HepG2 (cell line): ENCODE data around the gene RAB28. TPM values are rescaled to one million over a fixed set of nuclear protein-coding genes. Genes with fewer than 3 reads are reported as not detected.
"Not testable (repeated sequence)": the region's sequence is repeated elsewhere in the genome, so short reads cannot be mapped to it uniquely, and the experiment has no call there.

ENCODE experiments used
- ATAC-seq: fragments of 200-7000 bp; cut with Tn5 transposase; 3 replicates; pipeline ENCODE4 v1.9.1; 2020; ENCODE audit warnings: mild to moderate bottlenecking, moderate library complexity
- BruUV-seq: library from RNA; stranded (reverse); fragments of 400-500 nt; replicated peaks from 2 replicates; lab custom pipeline; 2021; lab: Mats Ljungman, UMichigan
- CTCF ChIA-PET: fragments of 300-600 bp; formaldehyde crosslinking; extraction: SDS; loops from one replicate; lab custom pipeline; 2021; ENCODE audit warnings: low total read pairs, inconsistent platforms, low intra/inter-chr PET ratio; lab: Yijun Ruan, JAX
- POLR2A ChIA-PET: fragments of 350-600 bp; sonication (Branson Sonifier 250); formaldehyde crosslinking; loops from one replicate; lab custom pipeline; 2020; ENCODE audit warnings: antibody characterized with exemption, inconsistent platforms; lab: Yijun Ruan, JAX
- DNase-seq: peaks from one replicate; pipeline ENCODE4 v3.0.0-alpha.2; 2015; ENCODE audit warnings: low spot score
- FAIRE-seq: peaks from 3 replicates; lab custom pipeline; 2011; peaks lifted over from hg19 to GRCh38; lab: Jason Lieb, UNC
- H2AFZ ChIP-seq: one replicate; pipeline ENCODE4 v1.6.1; 2011; ENCODE audit warnings: low read length, inconsistent platforms
- H3K27ac ChIP-seq: fragments of 300-600 bp; 3 replicates; pipeline ENCODE4 v1.8.0; 2011; ENCODE audit warnings: mixed run types, mild to moderate bottlenecking, mixed read lengths, low read length, inconsistent platforms; ENCODE audit not compliant: insufficient read depth; ENCODE audit errors: extremely low read length
- H3K27me3 ChIP-seq, 2 experiments: fragments of 200-600 bp in 1 of 2; 2 replicates in 1 of 2; 3 replicates in 1 of 2; pipeline versions ENCODE4 v1.6.0 to v1.8.0; 2011; ENCODE audit warnings: low read length in 2 of 2, mild to moderate bottlenecking in 2 of 2, moderate library complexity in 2 of 2, inconsistent platforms in 1 of 2; ENCODE audit not compliant: insufficient read depth in 2 of 2, control insufficient read depth in 1 of 2
- H3K36me3 ChIP-seq, 2 experiments: fragments of 200-600 bp in 1 of 2; replicated peaks in 1 of 2; 2 replicates in 1 of 2; 3 replicates in 1 of 2; pipeline versions ENCODE4 v1.5.1 to v1.8.0; 2011; ENCODE audit warnings: low read length in 2 of 2, inconsistent platforms in 1 of 2; ENCODE audit not compliant: insufficient read depth in 2 of 2, control insufficient read depth in 1 of 2
- H3K4me1 ChIP-seq: 2 replicates; pipeline ENCODE4 v1.5.1; 2012; ENCODE audit warnings: low read length, inconsistent platforms; ENCODE audit not compliant: insufficient read depth
- H3K4me2 ChIP-seq: 2 replicates; pipeline ENCODE4 v1.6.0; 2011; ENCODE audit warnings: low read depth, low read length, inconsistent platforms
- H3K4me3 ChIP-seq, 3 experiments: fragments of 200-600 bp in 1 of 3; sonication (generic), shearing (Covaris generic) in 1 of 3; replicated peaks in 1 of 3; 2 replicates each; pipeline ENCODE4 v1.5.1; 2011 to 2016; ENCODE audit warnings: low read length in 3 of 3, inconsistent platforms in 2 of 3, low read depth in 2 of 3, mild to moderate bottlenecking in 2 of 3, control low read depth in 1 of 3, mixed read lengths in 1 of 3; ENCODE audit not compliant: insufficient read depth in 1 of 3
- H3K79me2 ChIP-seq: one replicate; pipeline ENCODE4 v1.6.1; 2011; ENCODE audit warnings: low read length, inconsistent platforms; ENCODE audit not compliant: insufficient read depth
- H3K9ac ChIP-seq: 2 replicates; pipeline ENCODE4 v1.6.0; 2011; ENCODE audit warnings: mild to moderate bottlenecking, low read depth, low read length, inconsistent platforms; ENCODE audit not compliant: insufficient read depth
- H3K9me3 ChIP-seq: 2 replicates; pipeline ENCODE4 v1.5.1; 2012; ENCODE audit warnings: mild to moderate bottlenecking, low read length
- H4K20me1 ChIP-seq: 2 replicates; pipeline ENCODE4 v1.6.0; 2011; ENCODE audit warnings: inconsistent platforms, mild to moderate bottlenecking, low read length, moderate library complexity; ENCODE audit not compliant: insufficient read depth
- MAFF ChIP-seq: IDR thresholded peaks from 2 replicates; pipeline ENCODE4 v1.6.1; 2011; ENCODE audit warnings: low read depth, low read length, improper control_type of control experiment
- MAFK ChIP-seq, 2 experiments: IDR thresholded peaks in 1 of 2; conservative IDR thresholded peaks in 1 of 2; 2 replicates each; pipeline ENCODE4 v1.6.1; 2011; ENCODE audit warnings: improper control_type of control experiment in 2 of 2, low read length in 2 of 2
- RCOR2 ChIP-seq: IDR thresholded peaks from 2 replicates; pipeline ENCODE4 v1.6.1; 2016; ENCODE audit warnings: missing biosample characterization, missing genetic modification reagents
- REL ChIP-seq: sonication (generic); formaldehyde crosslinking; conservative IDR thresholded peaks from 2 replicates; pipeline ENCODE4 v1.8.0; 2022; ENCODE audit warnings: mild to moderate bottlenecking, missing genetic modification reagents, moderate library complexity
- TAF1 ChIP-seq: sonication (generic); formaldehyde crosslinking; IDR thresholded peaks from 2 replicates; pipeline ENCODE4 v1.4.0; 2020; ENCODE audit warnings: missing genetic modification reagents
- ZNF230 ChIP-seq: sonication (generic); formaldehyde crosslinking; IDR thresholded peaks from 2 replicates; pipeline ENCODE4 v1.4.0; 2020; ENCODE audit warnings: mild to moderate bottlenecking, missing genetic modification reagents
- ZNF549 ChIP-seq: sonication (generic); formaldehyde crosslinking; IDR thresholded peaks from 2 replicates; pipeline ENCODE4 v1.5.0; 2020; ENCODE audit warnings: missing genetic modification reagents
- WGBS: methylation state at CpG from one replicate; pipeline ENCODE4 v1.1.6; 2017; ENCODE audit warnings: low lambda C conversion rate; 5-methylcytosine and 5-hydroxymethylcytosine counted together
- in situ Hi-C: cut with HindIII; loops from 2 replicates; pipeline ENCODE4 v1.10.0; 2017; ENCODE audit warnings: low pct_unique_long_range_greater_than_20kb; ENCODE audit not compliant: extremely low pct_ligation_motif_present
- intact Hi-C: fragments of 100-400 bp; cut with micrococcal nuclease; formaldehyde crosslinking; loops from one replicate; pipeline ENCODE4 v1.10.0; 2022; ENCODE audit not compliant: unreplicated experiment
- polyA plus RNA-seq, 8 experiments: library from polyadenylated mRNA; depleted of rRNA in 3 of 8; stranded (reverse) in 7 of 8; unstranded in 1 of 8; fragments of >200 nt; fragmentation: Illumina TruSeq in 4 of 8; extraction: Trizol in 4 of 8; gene quantifications; 2 replicates each; pipeline versions ENCODE4 v1.2.1 to v1.2.3, GENCODE V29; 2011 to 2016; ENCODE audit warnings: low read depth in 4 of 8, missing spikeins in 1 of 8, mixed read lengths in 1 of 8; ENCODE audit not compliant: insufficient read depth in 1 of 8
- total RNA-seq, 5 experiments: library from RNA; depleted of rRNA; stranded (reverse); fragments of >200 nt; fragmentation: Illumina TruSeq; extraction: Trizol; gene quantifications; 2 replicates each; pipeline ENCODE4 v1.2.3, GENCODE V29; 2016; ENCODE audit warnings: low read depth in 1 of 5
- TF ChIP-seq, protein P1 (sequence below): sonication (generic); formaldehyde crosslinking; IDR thresholded peaks from 2 replicates; pipeline ENCODE4 v1.5.1; 2020; ENCODE audit warnings: mild to moderate bottlenecking, moderate library complexity, missing genetic modification reagents

RAB28 gene
- total and polyA plus RNA-seq, 2 of the 13 experiments (the other 11 are each of a cell fraction or from before 2014, with no cell fraction given) = 11.8 to 18.2 TPM

DNA sequence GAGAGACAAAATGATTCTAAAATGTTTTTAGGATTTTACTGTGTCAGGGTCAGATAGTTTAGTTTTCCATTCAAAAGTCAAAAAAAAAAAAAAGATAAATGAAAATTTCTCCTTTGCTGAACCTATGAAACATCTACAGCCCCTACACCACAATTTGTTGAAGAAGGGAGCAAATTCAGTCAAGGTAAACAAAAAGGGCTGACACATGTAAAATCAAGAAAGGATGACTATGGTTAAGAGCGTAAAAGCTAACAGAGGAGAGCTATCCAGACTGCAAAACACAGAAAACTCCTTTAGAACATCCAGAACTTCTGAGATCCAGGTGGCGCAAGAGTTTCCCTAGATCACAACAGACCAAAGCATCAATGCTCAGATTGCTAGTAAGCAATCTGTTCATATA is 72.2 kb downstream of the RAB28 start:
- 47% methylated on average over 2 of the region's 2 CpGs for WGBS
- Histone ChIP-seq H3K4me3 (no peak overlapping the region), H3K4me2 (no peak overlapping the region), H3K27me3 (no peaks in the 10 kb centered on the region), H3K27ac (no peak overlapping the region), H3K79me2 (no peaks in the 10 kb centered on the region), H3K4me1 (no peaks in the 10 kb centered on the region), H3K9ac (no peak overlapping the region), H3K36me3 (no peaks in the 10 kb centered on the region)
- DNase-seq (no peak), ATAC-seq (no peak)
- no TSS peak for BruUV-seq
- POLR2A ChIA-PET = no interaction called here
- in situ Hi-C loops = no loop called here
- peak; percentile 59 to 72 for TF ChIP-seq MAFK (conservative IDR thresholded peaks at IDR 0.05 in 1 of 2, IDR thresholded peaks at IDR 0.05 in 1 of 2; ENCODE audit: low read length in 2 of 2)
- no peak for TF ChIP-seq REL (CRISPR knock-in tag)
- peak; percentile 56; the same call in 1 of the 2 replicates for TF ChIP-seq MAFF
- TF ChIP-seq, all 625 proteins: peak for 2
- CTCF ChIA-PET = no interaction called here
- Histone ChIP-seq H4K20me1 (no peaks in the 10 kb centered on the region), H3K9me3 (no peaks in the 10 kb centered on the region), H2AFZ (no peak overlapping the region)
- intact Hi-C loops = no loop called here
- FAIRE-seq = no peak

DNA sequence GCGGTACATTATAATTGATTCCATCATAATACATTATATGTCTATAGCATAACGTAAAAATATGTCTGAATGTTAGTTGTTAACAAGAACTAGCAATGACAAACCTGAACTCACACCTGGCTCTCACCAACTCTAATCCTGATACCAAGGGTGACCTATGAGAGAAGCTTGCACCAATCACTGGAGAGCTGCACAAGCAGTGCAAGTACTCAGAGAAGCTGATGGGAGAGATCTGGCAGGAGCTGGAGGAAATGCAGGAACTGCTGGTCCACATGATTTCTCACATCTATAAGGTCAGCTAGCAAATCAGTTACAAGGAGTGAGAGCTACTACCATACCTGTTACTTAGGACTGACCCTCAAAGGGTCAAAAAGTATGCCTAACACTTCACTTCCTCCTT is 74.8 kb downstream of the RAB28 start:
- in situ Hi-C loops = no loop called here
- no peak overlapping the region for H2AFZ ChIP-seq
- intact Hi-C loops = no loop called here
- H3K27ac ChIP-seq = no peak overlapping the region
- TF ChIP-seq ZNF230 (CRISPR knock-in tag) (no peak), ZNF549 (CRISPR knock-in tag) (no peak), RCOR2 (CRISPR knock-in tag) (no peak), TAF1 (no peak)
- TF ChIP-seq, protein P1, sequence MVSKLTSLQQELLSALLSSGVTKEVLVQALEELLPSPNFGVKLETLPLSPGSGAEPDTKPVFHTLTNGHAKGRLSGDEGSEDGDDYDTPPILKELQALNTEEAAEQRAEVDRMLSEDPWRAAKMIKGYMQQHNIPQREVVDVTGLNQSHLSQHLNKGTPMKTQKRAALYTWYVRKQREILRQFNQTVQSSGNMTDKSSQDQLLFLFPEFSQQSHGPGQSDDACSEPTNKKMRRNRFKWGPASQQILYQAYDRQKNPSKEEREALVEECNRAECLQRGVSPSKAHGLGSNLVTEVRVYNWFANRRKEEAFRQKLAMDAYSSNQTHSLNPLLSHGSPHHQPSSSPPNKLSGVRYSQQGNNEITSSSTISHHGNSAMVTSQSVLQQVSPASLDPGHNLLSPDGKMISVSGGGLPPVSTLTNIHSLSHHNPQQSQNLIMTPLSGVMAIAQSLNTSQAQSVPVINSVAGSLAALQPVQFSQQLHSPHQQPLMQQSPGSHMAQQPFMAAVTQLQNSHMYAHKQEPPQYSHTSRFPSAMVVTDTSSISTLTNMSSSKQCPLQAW (CRISPR knock-in tag) = no peak
- ChIA-PET POLR2A (no interaction called here), CTCF (no interaction called here)
- DNase-seq = no peak
- no peaks in the 10 kb centered on the region for H4K20me1 ChIP-seq
- H3K4me2 ChIP-seq = no peak overlapping the region
- BruUV-seq = no TSS peak
- H3K27me3 ChIP-seq = no peaks in the 10 kb centered on the region
- H3K4me3 ChIP-seq = no peak overlapping the region
- no peaks in the 10 kb centered on the region for H3K4me1 ChIP-seq
- no peak overlapping the region for H3K9ac ChIP-seq
- no peaks in the 10 kb centered on the region for H3K9me3 ChIP-seq
- H3K36me3 ChIP-seq = no peaks in the 10 kb centered on the region
- FAIRE-seq = no peak
- WGBS = 98% methylated on average over 2 of the region's 2 CpGs
- H3K79me2 ChIP-seq = no peaks in the 10 kb centered on the region
- no peak for ATAC-seq

DNA sequence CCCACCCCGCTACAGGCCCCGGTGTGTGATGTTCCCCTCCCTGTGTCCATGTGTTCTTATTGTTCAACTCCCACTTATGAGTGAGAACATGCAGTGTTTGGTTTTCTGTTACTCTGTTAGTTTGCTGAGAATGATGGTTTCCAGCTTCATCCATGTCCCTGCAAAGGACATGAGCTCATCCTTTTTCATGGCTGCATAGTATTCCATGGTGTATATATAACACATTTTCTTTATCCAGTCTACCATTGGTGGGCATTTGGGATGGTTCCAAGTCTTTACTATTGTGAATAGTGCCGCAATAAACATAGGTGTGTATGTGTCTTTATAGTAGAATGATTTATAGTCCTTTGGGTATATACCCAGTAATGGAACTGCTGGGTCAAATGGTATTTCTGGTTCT is 78.0 kb downstream of the RAB28 start:
- intact Hi-C loops, CTCF ChIA-PET, H4K20me1 ChIP-seq: not testable (repeated sequence)

More for the DNA sequence above, 78.0 kb downstream of the RAB28 start:
- DNase-seq, H3K27me3 ChIP-seq, H3K4me2 ChIP-seq, H3K36me3 ChIP-seq, ATAC-seq, H3K9ac ChIP-seq, H3K4me3 ChIP-seq, H3K79me2 ChIP-seq, BruUV-seq, H3K4me1 ChIP-seq, H3K27ac ChIP-seq, H2AFZ ChIP-seq, POLR2A ChIA-PET, in situ Hi-C loops, H3K9me3 ChIP-seq, FAIRE-seq: not testable (repeated sequence)
- 98% methylated on average over 3 of the region's 3 CpGs for WGBS
